AG04449 (cell line): ENCODE results near the gene TMEM101.
"Not testable (repeated sequence)": the region's sequence is repeated elsewhere in the genome, so short reads cannot be mapped to it uniquely, and the experiment has no call there.

ENCODE experiments used
- CTCF ChIA-PET: fragments of 350-600 bp; formaldehyde crosslinking; extraction: SDS; loops from one replicate; lab custom pipeline; 2021; ENCODE audit warnings: antibody characterized with exemption; lab: Yijun Ruan, JAX
- POLR2A ChIA-PET: fragments of 400-600, 350-600 bp; formaldehyde crosslinking; extraction: SDS; loops from one replicate; lab custom pipeline; 2020; ENCODE audit warnings: antibody characterized with exemption, inconsistent platforms; lab: Yijun Ruan, JAX
- DNase-seq: peaks from one replicate; pipeline ENCODE4 v3.0.0-alpha.2; 2010; ENCODE audit warnings: low read depth, low spot score
- H3K4me3 ChIP-seq: 2 replicates; pipeline ENCODE4 v1.5.1; 2011; ENCODE audit warnings: low read depth, mild to moderate bottlenecking, control low read depth, low read length
- CTCF ChIP-seq: IDR thresholded peaks from one replicate; pipeline ENCODE4 v1.5.1; 2011; ENCODE audit warnings: mild to moderate bottlenecking, moderate library complexity, low read length, control low read depth, inconsistent platforms; ENCODE audit not compliant: insufficient read depth; ENCODE audit errors: missing control alignments

The TMEM101 gene

GRCh38 chr17:43975898-43976297, 38.9 kb downstream of the TMEM101 start:
- TF ChIP-seq CTCF: no peak
- CTCF ChIA-PET: interaction anchor here (2.0 kb wide), 1 partner anchor 32 kb away, joined by 9 read pairs; no protein-coding TSS in a partner anchor
- POLR2A ChIA-PET: no interaction called here

GRCh38 chr17:43974382-43975266, 40.1 kb downstream of the TMEM101 start:
- DNase-seq: no peak
- no peak overlapping the region for H3K4me3 ChIP-seq
- POLR2A ChIA-PET: no interaction called here
- CTCF ChIA-PET: interaction anchor here (0.8 to 2.0 kb wide), 5 partner anchors 8 to 60 kb away, joined by 3 to 9 read pairs (median 3); no protein-coding TSS in a partner anchor
- no peak for TF ChIP-seq CTCF

More at GRCh38 chr17:43975898-43976297, 38.9 kb downstream of the TMEM101 start:
- no peak overlapping the region for H3K4me3 ChIP-seq
- no peak for DNase-seq

- DNase-seq, H3K4me3 ChIP-seq, POLR2A ChIA-PET: not testable (repeated sequence)
- CTCF ChIA-PET: interaction anchor here (0.9 to 1.9 kb wide), 7 partner anchors 10 to 29 kb away, joined by 3 to 6 read pairs (median 4); no protein-coding TSS in a partner anchor
Observed at GRCh38 chr17:43972444-43973212, 42.1 kb downstream of the TMEM101 start.

- DNase-seq, POLR2A ChIA-PET: not testable (repeated sequence)
- CTCF ChIA-PET: interaction anchor here (0.9 to 1.9 kb wide), 7 partner anchors 10 to 62 kb away, joined by 3 to 6 read pairs (median 4); no protein-coding TSS in a partner anchor
Observed at GRCh38 chr17:43971436-43971835, 43.3 kb downstream of the TMEM101 start.

GRCh38 chr17:43970366-43970765, 44.4 kb downstream of the TMEM101 start:
- ChIA-PET POLR2A (no interaction called here), CTCF (interaction anchor here (1.7 to 1.8 kb wide), 2 partner anchors 26 to 60 kb away, joined by 5 to 11 read pairs; no protein-coding TSS in a partner anchor)
- DNase-seq: no peak
- H3K4me3 ChIP-seq: no peak overlapping the region
- TF ChIP-seq CTCF: no peak

More at GRCh38 chr17:43971436-43971835, 43.3 kb downstream of the TMEM101 start:
- H3K4me3 ChIP-seq: not testable (repeated sequence)

GRCh38 chr17:43967251-43967875, 47.4 kb downstream of the TMEM101 start:
- CTCF ChIA-PET: interaction anchor here (0.8 to 2.0 kb wide), 7 partner anchors 12 to 89 kb away, joined by 3 to 5 read pairs (median 3); partner anchors contain the start of gene PPY
- POLR2A ChIA-PET: no interaction called here
- no peak overlapping the region; the same call in 1 of the 2 replicates for H3K4me3 ChIP-seq
- TF ChIP-seq CTCF: no peak
- DNase-seq: no peak
